ENCODE measurements around the gene MAPK10.

- TF ChIP-seq CTCF (conservative IDR thresholded peaks at IDR 0.05; ENCODE audit: low read depth, low read length) (no peak), EZH2 (IDR thresholded peaks at IDR 0.05; ENCODE audit: low read length, unreplicated experiment) (no peak), EZH2phosphoT487 (IDR thresholded peaks at IDR 0.05; ENCODE audit: borderline replicate concordance, low read length) (no peak)
Measured at GRCh38 chr4:86203176-86203575, 156.7 kb downstream of the MAPK10 start.

Data from PC-3 (cell line).